Panc1 (cell line): ENCODE data around the gene PTGFRN.

Experiments
- CTCF ChIP-seq: fragments of 450-650 bp; IDR thresholded peaks from 2 replicates; pipeline ENCODE4 v1.5.1; 2017; ENCODE audit warnings: mild to moderate bottlenecking
- POLR2AphosphoS5 ChIP-seq: IDR thresholded peaks from 2 replicates; pipeline ENCODE4 v1.6.1; 2012; ENCODE audit warnings: mild to moderate bottlenecking, low read depth, low read length, moderate library complexity
- REST ChIP-seq, 2 experiments: IDR thresholded peaks; 2 replicates each; pipeline ENCODE4 v1.6.1; 2011 to 2012; ENCODE audit warnings: low read depth in 2 of 2, control low read depth in 1 of 2, low read length in 1 of 2, mild to moderate bottlenecking in 1 of 2, moderate library complexity in 1 of 2; ENCODE audit not compliant: insufficient read depth in 1 of 2
- TCF7L2 ChIP-seq: IDR thresholded peaks from 2 replicates; pipeline ENCODE4 v1.6.1; 2011; ENCODE audit warnings: mild to moderate bottlenecking, low read depth, low read length, inconsistent platforms

- TF ChIP-seq REST (IDR thresholded peaks at IDR 0.05; ENCODE audit: insufficient read depth in 1 of 2, low read depth in 2 of 2, low read length in 1 of 2) (no peak), CTCF (no peak), POLR2AphosphoS5 (no peak), TCF7L2 (no peak)
Measured at GRCh38 chr1:116956378-116956777, 46.7 kb downstream of the PTGFRN start.
